A549 (cell line): ENCODE measurements around the gene PRMT7.

Source experiments
- CTCF ChIP-seq: fragments of >200 bp; sonication (Bioruptor Twin); formaldehyde crosslinking; IDR thresholded peaks from 3 replicates; pipeline ENCODE4 v1.5.1; 2016
- HDAC2 ChIP-seq: fragments of 200-600 bp; sonication (generic); IDR thresholded peaks from 2 replicates; pipeline ENCODE4 v1.6.1; 2016
- HOXB5 ChIP-seq: fragments of 250-450 bp; sonication (Bioruptor Pico); IDR thresholded peaks from 2 replicates; pipeline ENCODE4 v1.5.0; 2020; ENCODE audit warnings: mild to moderate bottlenecking, moderate library complexity
- POLR2A ChIP-seq: IDR thresholded peaks from 2 replicates; pipeline ENCODE4 v1.6.1; 2012; ENCODE audit warnings: mild to moderate bottlenecking, low read length
- RCOR1 ChIP-seq: fragments of 150-350 bp; IDR thresholded peaks from 2 replicates; pipeline ENCODE4 v1.6.1; 2014; ENCODE audit warnings: antibody characterized with exemption, low read length, low read depth
- TP53 ChIP-seq: fragments of 250-450 bp; sonication (Bioruptor Pico); IDR thresholded peaks from 2 replicates; pipeline ENCODE4 v1.5.0; 2021; ENCODE audit warnings: mild to moderate bottlenecking, moderate library complexity
- ZFP36 ChIP-seq: fragments of 450-650 bp; IDR thresholded peaks from 2 replicates; pipeline ENCODE4 v1.6.1; 2014; ENCODE audit warnings: borderline replicate concordance; ENCODE audit not compliant: partially characterized antibody
- ZNF302 ChIP-seq: fragments of 250-450 bp; sonication (Bioruptor Pico); IDR thresholded peaks from 2 replicates; pipeline ENCODE4 v1.9.0; 2021; ENCODE audit warnings: inconsistent platforms, mild to moderate bottlenecking, moderate library complexity

- TF ChIP-seq CTCF (no peak), TP53 (no peak), ZFP36 (no peak), HDAC2 (no peak), HOXB5 (no peak), POLR2A (no peak), ZNF302 (CRISPR knock-in tag) (no peak), RCOR1 (no peak)
Observed at GRCh38 chr16:68389750-68390371, 79.0 kb downstream of the PRMT7 start.
